Activated CD4-positive, alpha-beta T cell treated with anti-CD3 and anti-CD28 coated beads for 1 hour (primary cell): ENCODE results near the gene COX19.

Experiments used
- DNase-seq: peaks from one replicate; pipeline ENCODE4 v3.0.0-alpha.2; 2020

Gene COX19

GRCh38 chr7:990933-991728 lies 15.8 kb upstream of the COX19 start:
- DNase-seq = no peak

- DNase-seq = no peak
These were observed 15.1 kb upstream of the COX19 start for GRCh38 chr7:990352-990932.

- DNase-seq = no peak
These were observed 13.7 kb upstream of the COX19 start for GRCh38 chr7:988963-989529.

- DNase-seq = no peak
These were observed 13.1 kb upstream of the COX19 start for GRCh38 chr7:988426-988911.

- no peak for DNase-seq
These were observed 12.6 kb upstream of the COX19 start for GRCh38 chr7:987909-988308.

GRCh38 chr7:986766-987751 lies 11.7 kb upstream of the COX19 start:
- DNase-seq = no peak

- DNase-seq = no peak
These were observed 10.8 kb upstream of the COX19 start for GRCh38 chr7:985915-986741.

GRCh38 chr7:985127-985416 lies 9.7 kb upstream of the COX19 start:
- DNase-seq = no peak

GRCh38 chr7:984361-985126 lies 9.2 kb upstream of the COX19 start:
- no peak for DNase-seq

- DNase-seq = no peak
These were observed 8.3 kb upstream of the COX19 start for GRCh38 chr7:983616-984071.

- no peak for DNase-seq
These were observed 7.8 kb upstream of the COX19 start, which contains the start of gene CYP2W1 for GRCh38 chr7:983004-983615. TSS of gene CYP2W1 (plus strand) at chr7:983181. CDS start at chr7:983212, 31 bp downstream.

GRCh38 chr7:982511-983003 lies 7.2 kb upstream of the COX19 start:
- no peak for DNase-seq

- no peak for DNase-seq
These were observed 6.6 kb upstream of the COX19 start for GRCh38 chr7:981793-982510.

GRCh38 chr7:979886-980571 lies 4.7 kb upstream of the COX19 start:
- DNase-seq = no peak

- DNase-seq = no peak
These were observed 3.8 kb upstream of the COX19 start for GRCh38 chr7:979151-979550.

GRCh38 chr7:978416-979091 lies 3.2 kb upstream of the COX19 start:
- no peak for DNase-seq

GRCh38 chr7:978049-978346 lies 2.6 kb upstream of the COX19 start:
- no peak for DNase-seq

GRCh38 chr7:977326-978048 lies 2.1 kb upstream of the COX19 start:
- no peak for DNase-seq
